Endothelial cell of hepatic sinusoid (primary cell): ENCODE results near the gene BAZ2B.

Source experiments
- in situ Hi-C: cut with HindIII; loops from 2 replicates; pipeline ENCODE4 v1.10.0; 2017; ENCODE audit warnings: low sequenced_read_pairs

Gene BAZ2B

GRCh38 chr2:159438720-159439353 lies 177.5 kb downstream of the BAZ2B start:
- in situ Hi-C loops, result no loop called here

GRCh38 chr2:159438284-159438683 lies 178.1 kb downstream of the BAZ2B start:
- in situ Hi-C loops, result no loop called here

GRCh38 chr2:159432610-159433009 lies 183.7 kb downstream of the BAZ2B start:
- in situ Hi-C loops, result no loop called here

GRCh38 chr2:159427048-159427447 lies 189.3 kb downstream of the BAZ2B start:
- in situ Hi-C loops, result no loop called here

GRCh38 chr2:159419403-159419802 lies 196.9 kb downstream of the BAZ2B start:
- in situ Hi-C loops, result no loop called here

DNA sequence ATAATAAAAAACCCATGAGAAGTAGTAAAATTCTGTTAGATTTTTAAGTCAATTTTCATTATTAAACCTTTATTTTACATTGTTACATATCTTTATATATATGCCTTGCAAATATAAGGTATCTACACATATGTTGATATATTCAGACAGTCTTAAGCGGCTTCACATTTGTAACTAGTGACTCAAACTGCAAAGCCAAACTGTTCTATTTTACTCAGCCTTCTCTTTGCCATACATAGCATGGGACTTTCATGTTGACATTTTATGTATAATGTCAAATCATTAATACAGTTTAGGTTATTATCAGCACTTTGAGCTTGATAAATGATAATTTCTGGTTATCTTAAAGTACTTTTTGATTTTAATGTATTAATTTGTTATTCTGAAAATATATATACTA lies 204.9 kb downstream of the BAZ2B start:
- in situ Hi-C loops, result no loop called here

GRCh38 chr2:159410276-159410675 lies 206.1 kb downstream of the BAZ2B start:
- in situ Hi-C loops, result no loop called here

DNA sequence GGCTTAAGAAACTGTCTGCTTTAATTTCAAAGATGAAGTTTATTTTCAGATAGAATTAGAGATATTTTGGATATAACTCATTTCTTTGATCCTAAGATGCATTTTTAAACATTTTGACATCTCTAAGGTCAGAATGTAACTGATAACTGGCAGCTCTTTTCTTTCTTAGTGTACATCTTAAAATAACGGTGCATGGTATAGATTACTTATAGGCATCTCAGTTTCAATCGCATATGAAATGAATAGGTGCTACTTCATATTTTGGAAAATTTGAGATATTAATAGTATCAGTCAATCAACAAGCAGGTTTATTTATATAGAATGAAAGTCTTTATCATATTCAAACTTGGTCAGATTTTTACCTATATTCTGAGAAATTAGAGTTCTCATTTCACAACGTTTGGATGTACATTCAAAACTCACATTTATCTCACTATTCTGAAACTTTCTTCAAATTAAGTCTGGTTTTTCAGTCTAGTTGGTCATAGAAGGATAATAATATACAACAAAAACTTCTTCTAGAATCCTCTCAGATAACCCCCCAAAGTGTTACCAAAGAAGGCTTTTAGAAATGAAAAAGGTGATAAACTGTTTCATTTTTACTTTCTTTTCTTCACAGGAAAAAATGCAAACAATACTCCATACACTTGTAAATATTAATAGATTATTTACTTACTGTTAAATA lies 207.1 kb downstream of the BAZ2B start:
- in situ Hi-C loops, result no loop called here

DNA sequence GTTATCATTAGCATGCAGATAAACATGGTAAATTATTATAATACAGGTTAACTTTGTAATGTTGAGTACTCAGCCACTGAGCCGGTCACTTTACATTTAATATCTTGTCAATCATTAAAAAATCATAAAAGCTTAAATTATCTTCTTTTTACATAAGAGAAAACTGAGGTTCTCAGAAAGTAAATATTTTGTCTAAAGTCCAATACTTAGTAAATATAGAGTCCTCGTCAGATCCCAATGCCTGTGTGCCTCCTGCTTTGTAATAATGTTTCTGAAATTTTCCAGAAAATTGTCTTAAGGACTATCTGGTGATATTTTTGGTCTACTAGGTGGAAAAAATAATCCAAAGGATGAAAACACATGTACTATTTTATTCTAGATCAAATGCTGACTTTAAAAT lies 213.6 kb downstream of the BAZ2B start:
- in situ Hi-C loops, result loop anchor here (5.0 kb wide), 1 partner anchor 65 kb away; no protein-coding TSS in a partner anchor

DNA sequence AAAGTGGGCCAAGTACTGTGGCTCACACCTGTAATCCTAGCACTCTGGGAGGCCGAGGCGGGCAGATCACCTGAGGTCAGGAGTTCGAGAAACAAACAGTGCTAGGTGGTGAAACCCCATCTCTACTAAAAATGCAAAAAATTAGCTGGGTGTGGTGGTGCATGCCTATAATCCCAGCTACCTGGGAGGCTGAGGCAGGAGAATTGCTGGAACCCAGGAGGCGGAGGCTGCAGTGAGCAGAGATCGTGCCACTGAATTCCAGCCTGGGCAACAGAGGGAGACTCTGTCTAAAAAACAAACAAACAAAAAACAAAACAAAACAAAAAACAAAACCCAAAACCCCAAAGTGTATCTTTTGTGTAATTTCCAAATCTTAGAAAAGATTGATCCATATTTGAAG lies 214.2 kb downstream of the BAZ2B start:
- in situ Hi-C loops, result loop anchor here (5.0 kb wide), 1 partner anchor 65 kb away; no protein-coding TSS in a partner anchor

- in situ Hi-C loops, result loop anchor here (5.0 kb wide), 1 partner anchor 63 kb away; no protein-coding TSS in a partner anchor
Measured at GRCh38 chr2:159399716-159400415, 216.5 kb downstream of the BAZ2B start.

- in situ Hi-C loops, result no loop called here
Measured at GRCh38 chr2:159396799-159397198, 219.5 kb downstream of the BAZ2B start.

- in situ Hi-C loops, result no loop called here
Measured at GRCh38 chr2:159382447-159383028, 233.8 kb downstream of the BAZ2B start.

DNA sequence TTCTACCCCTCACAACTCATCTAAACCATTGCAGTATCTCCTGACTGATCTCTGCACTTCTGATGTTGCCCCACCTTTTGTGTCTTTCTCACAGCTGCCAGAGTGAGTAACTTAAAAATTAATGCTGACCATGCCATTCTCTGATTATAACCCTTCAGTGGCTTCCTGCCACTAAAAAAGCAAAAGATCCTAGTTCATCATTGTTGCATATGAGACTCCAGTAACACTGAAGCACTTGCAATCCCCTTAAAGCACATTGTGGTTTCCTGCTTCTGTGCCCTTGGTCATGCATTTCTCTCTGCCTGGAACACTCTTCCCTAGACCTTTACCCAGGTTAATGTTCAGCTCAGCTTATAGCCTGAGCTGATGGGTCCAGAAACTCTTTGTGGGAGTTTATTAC lies 234.8 kb downstream of the BAZ2B start:
- in situ Hi-C loops, result no loop called here

DNA sequence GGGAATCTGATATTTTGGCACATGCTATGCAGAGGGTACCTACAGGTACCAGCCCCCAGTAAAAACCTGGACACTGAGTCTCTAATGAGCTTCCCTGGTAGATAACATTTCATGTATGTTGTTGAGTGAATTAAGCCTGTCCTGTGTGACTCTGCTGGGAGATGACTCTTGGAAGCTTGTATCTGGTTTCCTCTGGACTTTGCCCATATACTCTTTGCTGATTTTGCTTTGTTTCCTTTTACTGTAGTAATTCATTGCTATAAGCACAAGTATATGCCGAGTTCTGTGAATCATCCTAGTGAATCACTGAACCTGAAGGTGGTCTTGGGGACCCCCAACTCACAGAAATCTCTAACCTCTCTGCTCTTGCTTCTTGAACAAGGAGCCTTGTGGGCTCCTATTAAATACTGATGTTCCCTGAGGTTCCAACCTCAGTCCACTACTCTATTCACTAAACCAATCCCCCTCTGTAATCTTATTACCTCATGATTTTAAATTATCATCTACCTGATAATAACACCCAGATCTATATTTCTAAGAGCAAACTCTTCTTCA lies 235.6 kb downstream of the BAZ2B start:
- in situ Hi-C loops, result no loop called here

DNA sequence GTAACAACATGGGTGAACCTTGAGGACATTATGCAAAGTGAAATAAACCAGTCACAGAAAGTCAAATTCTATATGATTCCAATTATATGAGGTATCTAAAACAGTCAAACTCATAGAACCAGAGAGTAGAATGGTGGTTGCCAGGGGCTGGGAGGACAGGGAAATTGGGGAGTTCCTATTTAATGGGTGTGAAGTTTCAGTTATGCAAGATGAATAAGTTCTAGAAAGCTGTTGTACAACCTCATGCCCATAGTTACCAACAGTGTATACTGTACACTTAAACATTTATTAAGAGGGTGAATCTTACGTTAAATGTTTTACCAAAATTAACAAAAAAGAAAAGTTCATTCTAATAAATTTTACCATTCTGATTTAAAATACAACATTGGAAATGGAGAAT lies 237.2 kb downstream of the BAZ2B start:
- in situ Hi-C loops, result no loop called here

- in situ Hi-C loops, result no loop called here
Measured at GRCh38 chr2:159375241-159375640, 241.1 kb downstream of the BAZ2B start.

DNA sequence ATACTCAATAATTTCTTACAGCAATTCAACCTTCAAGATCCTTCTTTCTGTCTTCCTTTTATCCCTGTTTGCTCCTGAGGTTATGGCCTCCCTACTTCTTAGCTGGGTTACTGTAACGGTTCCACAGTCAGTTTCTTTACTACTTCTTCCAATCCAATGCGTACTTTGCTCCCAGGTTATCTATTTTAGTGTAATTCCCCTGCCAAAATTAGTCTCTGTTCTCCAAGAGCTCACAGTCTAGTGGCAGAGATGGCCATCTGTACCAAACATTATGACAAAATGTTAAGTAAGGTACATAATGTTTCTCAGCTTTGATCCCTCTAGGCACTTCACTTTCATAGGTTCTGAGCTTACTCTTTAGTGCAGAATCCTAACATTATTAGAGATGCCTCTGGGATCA lies 244.8 kb downstream of the BAZ2B start:
- in situ Hi-C loops, result no loop called here

GRCh38 chr2:159366538-159366937 lies 249.8 kb downstream of the BAZ2B start:
- in situ Hi-C loops, result no loop called here

DNA sequence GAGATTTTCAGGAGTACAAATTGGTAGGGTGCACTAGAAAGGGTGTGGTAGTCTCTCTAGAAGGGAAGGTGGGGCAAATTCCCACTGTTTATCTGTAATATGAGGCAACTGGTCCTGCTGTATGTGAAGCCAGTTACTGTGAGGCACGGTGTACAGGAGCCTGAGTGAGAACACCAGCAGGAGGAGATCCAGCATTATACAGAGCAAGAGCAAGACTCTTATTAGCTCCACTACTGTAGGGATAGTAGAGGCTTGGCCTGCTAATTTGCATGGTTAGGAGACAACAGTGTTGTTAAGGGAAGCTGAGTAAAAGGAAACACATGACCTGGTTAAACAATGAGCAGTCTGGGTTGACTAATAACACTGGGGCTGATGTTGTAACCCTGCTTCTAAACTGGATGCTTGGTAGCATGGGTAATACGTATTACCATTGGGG lies 253.5 kb downstream of the BAZ2B start:
- in situ Hi-C loops, result no loop called here

GRCh38 chr2:159362094-159362493 lies 254.3 kb downstream of the BAZ2B start:
- in situ Hi-C loops, result no loop called here
